Ovary (tissue), 9 donors: Measurements from ENCODE around the gene NRCAM. TPM values are rescaled to one million over a fixed set of nuclear protein-coding genes. Genes with fewer than 3 reads are reported as not detected.

Source experiments
- DNase-seq, 5 donors: peaks; one replicate each; pipeline ENCODE4 v3.0.0-alpha.2; 2019 to 2020
- H3K27ac ChIP-seq, 2 donors: fragments of 200-600 bp; one replicate each; pipeline versions ENCODE4 v1.5.1 to v1.8.0; 2019 to 2022
- H3K27me3 ChIP-seq: fragments of 200-600 bp; one replicate; pipeline ENCODE4 v1.8.0; 2022
- H3K36me3 ChIP-seq: fragments of 200-600 bp; sonication (generic); one replicate; pipeline ENCODE4 v1.5.1; 2019
- H3K4me1 ChIP-seq: one replicate; pipeline ENCODE4 v1.8.1; 2013; ENCODE audit warnings: mild to moderate bottlenecking, moderate library complexity; ENCODE audit not compliant: insufficient read depth
- H3K4me3 ChIP-seq: fragments of 200-600 bp; sonication (generic); one replicate; pipeline ENCODE4 v1.5.1; 2017
- H3K9me3 ChIP-seq, 2 donors: fragments of 200-600 bp in 1 of 2; sonication (generic) in 1 of 2; one replicate each; pipeline versions ENCODE4 v1.5.1 to v1.8.1; 2013 to 2019; ENCODE audit warnings: mild to moderate bottlenecking in 1 of 2, moderate library complexity in 1 of 2
- CTCF ChIP-seq, 3 donors: fragments of 450-650 bp in 2 of 3; fragments of 200-600 bp in 1 of 3; IDR thresholded peaks; one replicate each; pipeline versions ENCODE4 v1.5.1 to v1.8.0; 2016 to 2022; ENCODE audit warnings: antibody characterized with exemption in 3 of 3, mild to moderate bottlenecking in 1 of 3
- EP300 ChIP-seq: sonication (generic); formaldehyde crosslinking; IDR thresholded peaks from one replicate; pipeline ENCODE4 v1.6.1; 2017; ENCODE audit warnings: antibody characterized with exemption
- POLR2A ChIP-seq: fragments of 450-650 bp; IDR thresholded peaks from one replicate; pipeline ENCODE4 v1.6.1; 2017; ENCODE audit warnings: antibody characterized with exemption, mild to moderate bottlenecking, moderate library complexity
- WGBS, 3 donors: extraction: QIAGEN DNeasy Blood & Tissue Kit in 1 of 3; methylation state at CpG; one replicate each; pipeline versions ENCODE4 v1.1.5 to v1.1.7; 2013 to 2017; 5-methylcytosine and 5-hydroxymethylcytosine counted together
- intact Hi-C, 4 donors: fragments of 100-400 bp; cut with DNase I; formaldehyde crosslinking; loops; one replicate each; pipeline versions ENCODE4 v1.11.0 to v1.15.1; 2022 to 2023
- polyA plus RNA-seq, 2 donors: library from polyadenylated mRNA; stranded (reverse); fragments of 200-250 nt in 1 of 2; fragments of 350-450 nt in 1 of 2; fragmentation: Illumina TruSeq in 1 of 2; extraction: RNeasy Lipid Tissue Mini Kit (QIAGEN cat#74804) in 1 of 2; gene quantifications; one replicate each; pipeline ENCODE4 v1.2.3, GENCODE V29; 2013 to 2014
- total RNA-seq, 7 donors: library from RNA; depleted of rRNA in 2 of 7; stranded (reverse); fragments of >200 nt in 2 of 7; fragmentation: NEBNext Ultra II Directional in 3 of 7; extraction: Animal tissue kit (Norgen Biotek cat#: 25700) in 3 of 7; gene quantifications; one replicate each; pipeline versions ENCODE4 v1.1.0 to v1.2.4, GENCODE V29; 2016 to 2023
- donor health status: DM: no; HTN: no; CAD: no; lungs with moderate emphysema.
- donor health status: DM: no; HTN: no; CAD: no.
- donor health status: Bipolar disorder and iron deficiency.
- donor health status: DM: yes; HTN: yes; CAD: no.
- donor health status: DM: no; HTN: no; CAD: no.
- donor health status: DM: yes; HTN: yes; CAD: no.

The NRCAM gene
- total and polyA plus RNA-seq, 9 donors, result 0.61 to 14.8 (median 2.8) TPM

GRCh38 chr7:108251700-108252099, 204.5 kb downstream of the NRCAM start:
- H3K4me1 ChIP-seq, result no peaks in the 10 kb centered on the region
- H3K36me3 ChIP-seq, result no peaks in the 10 kb centered on the region
- intact Hi-C loops, result no loop called here
- no peak overlapping the region for H3K4me3 ChIP-seq
- no peaks in the 10 kb centered on the region for H3K9me3 ChIP-seq
- no peak for TF ChIP-seq POLR2A
- no peak for TF ChIP-seq CTCF (IDR thresholded peaks at IDR 0.05)
- no peak for TF ChIP-seq EP300
- H3K27me3 ChIP-seq, result no peaks in the 10 kb centered on the region
- H3K27ac ChIP-seq, result no peak overlapping the region
- no peak for DNase-seq
- 18 to 50% (median 32%) methylated on average over 1 of the region's 1 CpG for WGBS, 3 donors

- H3K9me3 ChIP-seq, result no peaks in the 10 kb centered on the region
- H3K36me3 ChIP-seq, result no peaks in the 10 kb centered on the region
- intact Hi-C loops, result no loop called here
- no peaks in the 10 kb centered on the region for H3K27me3 ChIP-seq
- no peaks in the 10 kb centered on the region for H3K4me1 ChIP-seq
- no peak overlapping the region for H3K27ac ChIP-seq
- H3K4me3 ChIP-seq, result no peak overlapping the region
- TF ChIP-seq POLR2A, result no peak
- no peak for TF ChIP-seq EP300
- no peak for TF ChIP-seq CTCF (IDR thresholded peaks at IDR 0.05)
- WGBS, 3 donors, result 17 to 29% (median 22%) methylated on average over 1 of the region's 1 CpG
- no peak for DNase-seq
Observed at GRCh38 chr7:108249453-108249852, 206.8 kb downstream of the NRCAM start.

- TF ChIP-seq CTCF (IDR thresholded peaks at IDR 0.05) (no peak), EP300 (no peak), POLR2A (no peak)
- no peaks in the 10 kb centered on the region for H3K4me1 ChIP-seq
- DNase-seq, result no peak
- no peaks in the 10 kb centered on the region for H3K9me3 ChIP-seq
- H3K27me3 ChIP-seq, result no peaks in the 10 kb centered on the region
- no peak overlapping the region for H3K4me3 ChIP-seq
- intact Hi-C loops, result no loop called here
- no peak overlapping the region for H3K27ac ChIP-seq
- WGBS, 3 donors, result 73 to 87% (median 77%) methylated on average over 4 of the region's 4 CpGs
- no peaks in the 10 kb centered on the region for H3K36me3 ChIP-seq
Observed at GRCh38 chr7:108248821-108249220, 207.4 kb downstream of the NRCAM start.

- H3K9me3 ChIP-seq, result no peaks in the 10 kb centered on the region
- no peaks in the 10 kb centered on the region for H3K36me3 ChIP-seq
- no peaks in the 10 kb centered on the region for H3K4me1 ChIP-seq
- no peak for DNase-seq
- no peak overlapping the region for H3K27ac ChIP-seq
- no peaks in the 10 kb centered on the region for H3K27me3 ChIP-seq
- no peak overlapping the region for H3K4me3 ChIP-seq
- intact Hi-C loops, result no loop called here
- TF ChIP-seq POLR2A (no peak), CTCF (IDR thresholded peaks at IDR 0.05) (no peak), EP300 (no peak)
- 71 to 77% (median 72%) methylated on average over 2 of the region's 2 CpGs for WGBS, 3 donors
Observed at GRCh38 chr7:108248418-108248817, 207.8 kb downstream of the NRCAM start.

GRCh38 chr7:108247614-108248013, 208.6 kb downstream of the NRCAM start:
- no peaks in the 10 kb centered on the region for H3K27me3 ChIP-seq
- no peaks in the 10 kb centered on the region for H3K4me1 ChIP-seq
- intact Hi-C loops, result no loop called here
- H3K9me3 ChIP-seq, result no peaks in the 10 kb centered on the region
- H3K27ac ChIP-seq, result no peak overlapping the region
- 40 to 61% (median 56%) methylated on average over 1 of the region's 1 CpG for WGBS, 3 donors
- no peak for DNase-seq
- H3K36me3 ChIP-seq, result no peaks in the 10 kb centered on the region
- H3K4me3 ChIP-seq, result no peak overlapping the region
- TF ChIP-seq POLR2A, result no peak
- no peak for TF ChIP-seq EP300
- no peak for TF ChIP-seq CTCF (IDR thresholded peaks at IDR 0.05)
